ENCODE data around the gene NKG7. TPM values are rescaled to one million over a fixed set of nuclear protein-coding genes. Genes with fewer than 3 reads are reported as not detected.
A peak's percentile ranks its signal among the peaks of the same experiment; 100 is the strongest.

Gene NKG7
- total and polyA plus RNA-seq, 2 of the 13 experiments (the other 11 are each of a cell fraction or from before 2014, with no cell fraction given), result 0.40 TPM; not detected in 1

DNA sequence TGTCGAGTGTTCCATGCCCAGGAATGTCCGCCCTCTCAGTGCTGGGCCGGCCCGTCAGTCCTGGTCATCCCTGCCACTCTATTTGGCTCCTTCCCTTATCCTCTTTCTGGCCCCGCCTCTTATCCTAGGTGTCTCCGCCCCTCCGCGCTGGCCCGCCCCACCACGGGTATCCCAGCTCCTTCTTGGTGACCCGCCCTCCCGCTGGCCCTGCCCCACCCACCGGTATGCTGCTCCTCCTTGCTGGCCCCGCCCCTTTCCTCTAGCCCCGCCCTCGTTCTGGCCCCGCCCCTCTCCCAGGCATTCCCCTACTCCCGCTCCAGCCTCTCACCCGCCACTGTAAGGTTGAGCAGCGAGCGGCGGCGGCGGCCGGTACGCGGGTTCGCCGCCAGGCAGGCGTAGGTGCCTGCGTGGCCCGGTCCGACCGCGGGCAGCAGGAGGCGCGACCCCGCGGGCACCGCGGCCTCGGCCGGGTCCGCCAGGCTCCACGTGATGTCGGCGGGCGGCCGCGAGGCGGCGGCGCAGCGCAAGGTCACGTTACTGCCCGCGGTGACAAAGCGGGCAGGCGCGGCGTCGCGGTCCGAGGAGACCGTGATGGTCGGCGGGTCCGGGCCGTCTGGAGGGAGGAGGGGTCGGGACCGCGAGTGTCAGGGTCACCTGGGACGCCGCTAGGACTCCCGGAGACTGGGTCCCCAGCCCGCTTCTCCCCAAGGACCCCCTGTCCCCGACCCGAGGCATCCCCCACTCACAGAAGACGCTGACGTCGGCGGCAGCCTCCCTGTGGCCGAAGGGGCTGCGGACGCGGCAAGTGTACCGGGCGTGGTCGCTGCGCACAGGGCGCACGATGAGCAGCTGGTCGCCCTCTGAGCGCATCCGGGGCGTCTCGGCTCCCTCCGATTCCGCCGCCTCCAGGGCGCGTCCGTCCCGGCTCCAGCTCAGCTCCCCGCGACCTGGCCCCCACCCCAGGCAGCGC is 32.5 kb downstream of the NKG7 start (continued):
- TF ChIP-seq MAZ (IDR thresholded peaks at IDR 0.05; ENCODE audit: borderline replicate concordance, low read depth, low read length), result no peak
- peak; percentile 33; the same call in 1 of the 2 replicates for TF ChIP-seq MAZ (CRISPR knock-in tag; IDR thresholded peaks at IDR 0.05; ENCODE audit: low read depth)
- TF ChIP-seq ZKSCAN8 (CRISPR knock-in tag; IDR thresholded peaks at IDR 0.05; ENCODE audit: borderline replicate concordance), result no peak
- TF ChIP-seq ZNF891 (CRISPR knock-in tag; IDR thresholded peaks at IDR 0.05), result no peak
- TF ChIP-seq SMARCC2 (IDR thresholded peaks at IDR 0.05), result no peak
- TF ChIP-seq NAIF1 (CRISPR knock-in tag; IDR thresholded peaks at IDR 0.05; ENCODE audit: borderline replicate concordance), result no peak
- TF ChIP-seq, protein P1, sequence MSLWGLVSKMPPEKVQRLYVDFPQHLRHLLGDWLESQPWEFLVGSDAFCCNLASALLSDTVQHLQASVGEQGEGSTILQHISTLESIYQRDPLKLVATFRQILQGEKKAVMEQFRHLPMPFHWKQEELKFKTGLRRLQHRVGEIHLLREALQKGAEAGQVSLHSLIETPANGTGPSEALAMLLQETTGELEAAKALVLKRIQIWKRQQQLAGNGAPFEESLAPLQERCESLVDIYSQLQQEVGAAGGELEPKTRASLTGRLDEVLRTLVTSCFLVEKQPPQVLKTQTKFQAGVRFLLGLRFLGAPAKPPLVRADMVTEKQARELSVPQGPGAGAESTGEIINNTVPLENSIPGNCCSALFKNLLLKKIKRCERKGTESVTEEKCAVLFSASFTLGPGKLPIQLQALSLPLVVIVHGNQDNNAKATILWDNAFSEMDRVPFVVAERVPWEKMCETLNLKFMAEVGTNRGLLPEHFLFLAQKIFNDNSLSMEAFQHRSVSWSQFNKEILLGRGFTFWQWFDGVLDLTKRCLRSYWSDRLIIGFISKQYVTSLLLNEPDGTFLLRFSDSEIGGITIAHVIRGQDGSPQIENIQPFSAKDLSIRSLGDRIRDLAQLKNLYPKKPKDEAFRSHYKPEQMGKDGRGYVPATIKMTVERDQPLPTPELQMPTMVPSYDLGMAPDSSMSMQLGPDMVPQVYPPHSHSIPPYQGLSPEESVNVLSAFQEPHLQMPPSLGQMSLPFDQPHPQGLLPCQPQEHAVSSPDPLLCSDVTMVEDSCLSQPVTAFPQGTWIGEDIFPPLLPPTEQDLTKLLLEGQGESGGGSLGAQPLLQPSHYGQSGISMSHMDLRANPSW (CRISPR knock-in tag; IDR thresholded peaks at IDR 0.05; ENCODE audit: borderline replicate concordance), result no peak
- TF ChIP-seq XRCC5 (optimal IDR thresholded peaks at IDR 0.05; ENCODE audit: low read length), result no peak
- no peak for TF ChIP-seq CCDC6 (CRISPR knock-in tag; IDR thresholded peaks at IDR 0.05)
- no peak for TF ChIP-seq ZNF615 (CRISPR knock-in tag; IDR thresholded peaks at IDR 0.05; ENCODE audit: borderline replicate concordance)
- TF ChIP-seq FOXK2 (IDR thresholded peaks at IDR 0.05), result no peak
- TF ChIP-seq, protein P2, sequence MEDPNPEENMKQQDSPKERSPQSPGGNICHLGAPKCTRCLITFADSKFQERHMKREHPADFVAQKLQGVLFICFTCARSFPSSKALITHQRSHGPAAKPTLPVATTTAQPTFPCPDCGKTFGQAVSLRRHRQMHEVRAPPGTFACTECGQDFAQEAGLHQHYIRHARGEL (CRISPR knock-in tag; IDR thresholded peaks at IDR 0.05), result no peak
- TF ChIP-seq CENPT (CRISPR knock-in tag; IDR thresholded peaks at IDR 0.05; ENCODE audit: low read depth), result no peak
- TF ChIP-seq, protein P3, sequence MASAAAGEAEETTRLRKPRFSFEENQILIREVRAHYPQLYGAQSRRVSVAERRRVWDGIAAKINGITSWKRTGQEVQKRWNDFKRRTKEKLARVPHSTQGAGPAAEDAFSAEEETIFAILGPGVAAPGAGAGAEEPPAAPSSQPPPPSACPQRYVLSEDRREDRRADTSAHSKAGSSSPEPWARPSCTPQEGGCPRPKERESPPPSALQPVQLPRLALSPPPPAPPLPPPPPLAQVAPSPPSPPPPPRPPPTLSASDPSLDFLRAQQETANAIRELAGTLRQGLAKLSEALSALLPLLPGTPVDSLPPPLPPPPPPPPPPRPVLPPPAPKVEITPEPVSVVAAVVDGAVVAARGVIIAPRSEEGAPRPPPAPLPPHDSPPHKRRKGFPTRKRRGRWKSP (CRISPR knock-in tag; IDR thresholded peaks at IDR 0.05), result no peak
- no peak for TF ChIP-seq ZNF547 (CRISPR knock-in tag; IDR thresholded peaks at IDR 0.05)
- no peak for TF ChIP-seq KLF12 (CRISPR knock-in tag; IDR thresholded peaks at IDR 0.05; ENCODE audit: borderline replicate concordance)
- TF ChIP-seq PHB2 (IDR thresholded peaks at IDR 0.05; ENCODE audit: partially characterized antibody), result no peak
- no peak for TF ChIP-seq ZNF816 (CRISPR knock-in tag; IDR thresholded peaks at IDR 0.05; ENCODE audit: borderline replicate concordance)
- TF ChIP-seq, protein P4, sequence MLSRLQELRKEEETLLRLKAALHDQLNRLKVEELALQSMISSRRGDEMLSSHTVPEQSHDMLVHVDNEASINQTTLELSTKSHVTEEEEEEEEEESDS (CRISPR knock-in tag; IDR thresholded peaks at IDR 0.05; ENCODE audit: borderline replicate concordance), result no peak
- TF ChIP-seq, protein P5, sequence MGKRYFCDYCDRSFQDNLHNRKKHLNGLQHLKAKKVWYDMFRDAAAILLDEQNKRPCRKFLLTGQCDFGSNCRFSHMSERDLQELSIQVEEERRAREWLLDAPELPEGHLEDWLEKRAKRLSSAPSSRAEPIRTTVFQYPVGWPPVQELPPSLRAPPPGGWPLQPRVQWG (CRISPR knock-in tag; IDR thresholded peaks at IDR 0.05; ENCODE audit: borderline replicate concordance, low read depth), result no peak
- TF ChIP-seq ZNF10 (CRISPR knock-in tag; IDR thresholded peaks at IDR 0.05; ENCODE audit: borderline replicate concordance, low read depth), result no peak
- TF ChIP-seq ZSCAN30 (CRISPR knock-in tag; IDR thresholded peaks at IDR 0.05), result no peak
- TF ChIP-seq ZNF441 (CRISPR knock-in tag; IDR thresholded peaks at IDR 0.05; ENCODE audit: borderline replicate concordance), result no peak
- TF ChIP-seq, protein P6, sequence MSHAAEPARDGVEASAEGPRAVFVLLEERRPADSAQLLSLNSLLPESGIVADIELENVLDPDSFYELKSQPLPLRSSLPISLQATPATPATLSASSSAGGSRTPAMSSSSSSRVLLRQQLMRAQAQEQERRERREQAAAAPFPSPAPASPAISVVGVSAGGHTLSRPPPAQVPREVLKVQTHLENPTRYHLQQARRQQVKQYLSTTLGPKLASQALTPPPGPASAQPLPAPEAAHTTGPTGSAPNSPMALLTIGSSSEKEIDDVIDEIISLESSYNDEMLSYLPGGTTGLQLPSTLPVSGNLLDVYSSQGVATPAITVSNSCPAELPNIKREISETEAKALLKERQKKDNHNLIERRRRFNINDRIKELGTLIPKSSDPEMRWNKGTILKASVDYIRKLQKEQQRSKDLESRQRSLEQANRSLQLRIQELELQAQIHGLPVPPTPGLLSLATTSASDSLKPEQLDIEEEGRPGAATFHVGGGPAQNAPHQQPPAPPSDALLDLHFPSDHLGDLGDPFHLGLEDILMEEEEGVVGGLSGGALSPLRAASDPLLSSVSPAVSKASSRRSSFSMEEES (CRISPR knock-in tag; IDR thresholded peaks at IDR 0.05), result no peak

Data from HepG2 (cell line).